ENCODE results near the gene RAP1GAP2.

Gene RAP1GAP2

GRCh38 chr17:2794111-2794803 lies 2.0 kb upstream of the RAP1GAP2 start:
- DNase-seq (peak; percentile 54), ATAC-seq (ENCODE audit: insufficient read depth, low read depth) (no peak)
- H3K9ac ChIP-seq (ENCODE audit: low read depth, low read length): peak overlapping the region; percentile 13; the same call in 1 of the 2 replicates
- peaks cover 13% of the 10 kb centered on the region; the same call in 1 of the 2 replicates for H4K20me1 ChIP-seq (ENCODE audit: insufficient read depth, low read length)
- H3K4me1 ChIP-seq (ENCODE audit: insufficient read depth, low read length): peaks cover 30% of the 10 kb centered on the region
- H3K36me3 ChIP-seq (ENCODE audit: insufficient read depth, low read length): no peaks in the 10 kb centered on the region
- peak overlapping the region; percentile 33; the same call in 1 of the 2 replicates for H3K27ac ChIP-seq (ENCODE audit: low read length)
- no peak for TF ChIP-seq CTCF (IDR thresholded peaks at IDR 0.05; ENCODE audit: borderline replicate concordance, extremely low read depth, low read length, poor library complexity, severe bottlenecking)
- no peak for TF ChIP-seq EZH2 (IDR thresholded peaks at IDR 0.05; ENCODE audit: borderline replicate concordance, low read depth, low read length, severe bottlenecking)
- H3K4me2 ChIP-seq (ENCODE audit: insufficient read depth, low read length): peak overlapping the region; percentile 57
- H3K27me3 ChIP-seq (ENCODE audit: insufficient read depth, low read length, poor library complexity): no peaks in the 10 kb centered on the region
- H3K4me3 ChIP-seq (ENCODE audit: low read depth in 1 of 2, low read length in 2 of 2): peak overlapping the region in 1 of 2 experiments; percentile 23; a peak in 2 of 4 replicates
- peak overlapping the region; percentile 28 for H2AFZ ChIP-seq (ENCODE audit: low read depth, low read length)
- H3K79me2 ChIP-seq (ENCODE audit: insufficient read depth, low read length): no peaks in the 10 kb centered on the region
- no peaks in the 10 kb centered on the region for H3K9me3 ChIP-seq (ENCODE audit: insufficient read depth, low read length, severe bottlenecking)

GRCh38 chr17:2795441-2796163 lies 636 bp upstream of the RAP1GAP2 start:
- Histone ChIP-seq H2AFZ (ENCODE audit: low read depth, low read length) (peak overlapping the region; percentile 74), H3K9me3 (ENCODE audit: insufficient read depth, low read length, severe bottlenecking) (no peaks in the 10 kb centered on the region), H4K20me1 (ENCODE audit: insufficient read depth, low read length) (peaks cover 15% of the 10 kb centered on the region; the same call in 1 of the 2 replicates), H3K4me3 (ENCODE audit: low read depth in 1 of 2, low read length in 2 of 2) (peak overlapping the region; percentile 3 to 61; a peak in 3 of 4 replicates), H3K27ac (ENCODE audit: low read length) (peak overlapping the region; percentile 32), H3K9ac (ENCODE audit: low read depth, low read length) (peak overlapping the region; percentile 40), H3K27me3 (ENCODE audit: insufficient read depth, low read length, poor library complexity) (no peaks in the 10 kb centered on the region), H3K79me2 (ENCODE audit: insufficient read depth, low read length) (no peaks in the 10 kb centered on the region), H3K4me2 (ENCODE audit: insufficient read depth, low read length) (peak overlapping the region; percentile 99), H3K4me1 (ENCODE audit: insufficient read depth, low read length) (peaks cover 30% of the 10 kb centered on the region), H3K36me3 (ENCODE audit: insufficient read depth, low read length) (no peaks in the 10 kb centered on the region)
- no peak for TF ChIP-seq EZH2 (IDR thresholded peaks at IDR 0.05; ENCODE audit: borderline replicate concordance, low read depth, low read length, severe bottlenecking)
- no peak for TF ChIP-seq CTCF (IDR thresholded peaks at IDR 0.05; ENCODE audit: borderline replicate concordance, extremely low read depth, low read length, poor library complexity, severe bottlenecking)
- DNase-seq (no peak), ATAC-seq (ENCODE audit: insufficient read depth, low read depth) (no peak)

GRCh38 chr17:2797226-2797625 lies 988 bp downstream of the RAP1GAP2 start:
- DNase-seq: no peak
- peak overlapping the region; percentile 99; the same call in 1 of the 2 replicates for H3K4me2 ChIP-seq (ENCODE audit: insufficient read depth, low read length)
- H3K27me3 ChIP-seq (ENCODE audit: insufficient read depth, low read length, poor library complexity): no peaks in the 10 kb centered on the region
- H3K79me2 ChIP-seq (ENCODE audit: insufficient read depth, low read length): no peaks in the 10 kb centered on the region
- H3K36me3 ChIP-seq (ENCODE audit: insufficient read depth, low read length): no peaks in the 10 kb centered on the region
- TF ChIP-seq CTCF (IDR thresholded peaks at IDR 0.05; ENCODE audit: borderline replicate concordance, extremely low read depth, low read length, poor library complexity, severe bottlenecking) (no peak), EZH2 (IDR thresholded peaks at IDR 0.05; ENCODE audit: borderline replicate concordance, low read depth, low read length, severe bottlenecking) (no peak)
- H4K20me1 ChIP-seq (ENCODE audit: insufficient read depth, low read length): peaks cover 14% of the 10 kb centered on the region; the same call in 1 of the 2 replicates
- H3K27ac ChIP-seq (ENCODE audit: low read length): no peak overlapping the region
- no peak overlapping the region for H3K4me3 ChIP-seq (ENCODE audit: low read depth in 1 of 2, low read length in 2 of 2)
- H3K4me1 ChIP-seq (ENCODE audit: insufficient read depth, low read length): peaks cover 30% of the 10 kb centered on the region
- H2AFZ ChIP-seq (ENCODE audit: low read depth, low read length): no peak overlapping the region
- H3K9me3 ChIP-seq (ENCODE audit: insufficient read depth, low read length, severe bottlenecking): no peaks in the 10 kb centered on the region
- no peak for ATAC-seq (ENCODE audit: insufficient read depth, low read depth)
- no peak overlapping the region for H3K9ac ChIP-seq (ENCODE audit: low read depth, low read length)

Data from DND-41 (cell line).